K562 (cell line): ENCODE data around the gene ARHGAP10. TPM values are rescaled to one million over a fixed set of nuclear protein-coding genes. Genes with fewer than 3 reads are reported as not detected.

ENCODE experiments used
- ATAC-seq: fragments of 200-7000 bp; cut with Tn5 transposase; 3 replicates; pipeline ENCODE4 v1.9.1; 2020; ENCODE audit warnings: moderate library complexity
- BruUV-seq: library from RNA; stranded (reverse); fragments of 400-500 nt; replicated peaks from 2 replicates; lab custom pipeline; 2021; lab: Mats Ljungman, UMichigan
- CTCF ChIA-PET: fragments of 300-600 bp; formaldehyde crosslinking; extraction: SDS; loops from one replicate; lab custom pipeline; 2021; ENCODE audit warnings: low intra/inter-chr PET ratio; lab: Yijun Ruan, JAX
- POLR2A ChIA-PET: fragments of 300-600, 350-650 bp; sonication (Branson Sonifier 250); formaldehyde crosslinking; extraction: SDS; loops from one replicate; lab custom pipeline; 2021; ENCODE audit warnings: antibody characterized with exemption, inconsistent platforms; lab: Yijun Ruan, JAX
- DNase-seq, 4 experiments: peaks; one replicate each; pipeline versions ENCODE4 v3.0.0 to v3.0.0-alpha.2; 2011 to 2018; ENCODE audit warnings: low spot score in 3 of 4, mixed read lengths in 3 of 4; ENCODE audit errors: extremely low read depth in 1 of 4
- FAIRE-seq: peaks from 2 replicates; lab custom pipeline; 2011; peaks lifted over from hg19 to GRCh38; lab: Jason Lieb, UNC
- H2AFZ ChIP-seq: 2 replicates; pipeline ENCODE4 v1.6.0; 2011; ENCODE audit warnings: low read depth, low read length, control low read depth, inconsistent platforms
- H3K27ac ChIP-seq: fragments of 200-600 bp; 3 replicates; pipeline ENCODE4 v1.8.0; 2011; ENCODE audit warnings: low read depth, mild to moderate bottlenecking, control low read depth, inconsistent platforms, low read length, moderate library complexity, mixed read lengths; ENCODE audit errors: extremely low read depth
- H3K27me3 ChIP-seq, 2 experiments: fragments of 300-600 bp in 1 of 2; 2 replicates in 1 of 2; 3 replicates in 1 of 2; pipeline versions ENCODE4 v1.6.0 to v1.8.0; 2011; ENCODE audit warnings: inconsistent platforms in 2 of 2, low read length in 2 of 2, mild to moderate bottlenecking in 1 of 2, mixed read lengths in 1 of 2, moderate library complexity in 1 of 2; ENCODE audit not compliant: control insufficient read depth in 2 of 2, insufficient read depth in 2 of 2
- H3K36me3 ChIP-seq: fragments of 300-600 bp; 3 replicates; pipeline ENCODE4 v1.8.0; 2011; ENCODE audit warnings: mild to moderate bottlenecking, low read length, inconsistent platforms; ENCODE audit not compliant: control insufficient read depth, insufficient read depth
- H3K4me1 ChIP-seq, 2 experiments: fragments of 200-600 bp in 1 of 2; replicated peaks in 1 of 2; 2 replicates in 1 of 2; 3 replicates in 1 of 2; pipeline versions ENCODE4 v1.5.1 to v1.8.0; 2011; ENCODE audit warnings: inconsistent platforms in 2 of 2, low read length in 2 of 2, mild to moderate bottlenecking in 1 of 2, mixed read lengths in 1 of 2, moderate library complexity in 1 of 2; ENCODE audit not compliant: control insufficient read depth in 2 of 2, insufficient read depth in 2 of 2
- H3K4me2 ChIP-seq: 2 replicates; pipeline ENCODE4 v1.6.1; 2011; ENCODE audit warnings: low read length, control low read depth, inconsistent platforms, mixed read lengths; ENCODE audit not compliant: insufficient read depth
- H3K4me3 ChIP-seq: fragments of 200-600 bp; sonication (generic), shearing (Covaris generic); 2 replicates; pipeline ENCODE4 v1.5.1; 2016; ENCODE audit warnings: control low read depth, inconsistent platforms
- H3K79me2 ChIP-seq: fragments of 200-600 bp; 3 replicates; pipeline ENCODE4 v1.8.0; 2011; ENCODE audit warnings: low read length, inconsistent platforms; ENCODE audit not compliant: control insufficient read depth, insufficient read depth
- H3K9ac ChIP-seq, 2 experiments: 2 replicates each; pipeline versions ENCODE4 v1.6.0 to v1.6.1; 2011; ENCODE audit warnings: low read depth in 2 of 2, low read length in 2 of 2, control low read depth in 1 of 2, inconsistent platforms in 1 of 2, mild to moderate bottlenecking in 1 of 2, mixed read lengths in 1 of 2; ENCODE audit not compliant: insufficient read depth in 1 of 2
- H3K9me1 ChIP-seq: one replicate; pipeline ENCODE4 v1.6.0; 2011; ENCODE audit warnings: inconsistent platforms, mild to moderate bottlenecking, low read length, moderate library complexity; ENCODE audit not compliant: control insufficient read depth, insufficient read depth
- H3K9me3 ChIP-seq: replicated peaks from 2 replicates; pipeline ENCODE4 v1.5.1; 2011; ENCODE audit warnings: low read depth, low read length, inconsistent platforms; ENCODE audit not compliant: control insufficient read depth, insufficient read depth
- H4K20me1 ChIP-seq: replicated peaks from 2 replicates; pipeline ENCODE4 v1.6.1; 2011; ENCODE audit warnings: low read length, inconsistent platforms, mixed read lengths; ENCODE audit not compliant: control insufficient read depth, insufficient read depth
- EP300 ChIP-seq: IDR thresholded peaks from 2 replicates; pipeline ENCODE4 v1.6.1; 2012; ENCODE audit warnings: low read length, improper control_type of control experiment
- HNRNPUL1 ChIP-seq: fragments of 200-400 bp; formaldehyde crosslinking; IDR thresholded peaks from 2 replicates; pipeline ENCODE4 v1.6.1; 2017; ENCODE audit warnings: low read length
- KLF1 ChIP-seq: fragments of 450-650 bp; IDR thresholded peaks from 2 replicates; pipeline ENCODE4 v1.6.1; 2016; ENCODE audit warnings: missing genetic modification characterization, missing compliant biosample characterization
- MAZ ChIP-seq, 2 experiments: fragments of 450-650 bp in 1 of 2; sonication (generic) in 1 of 2; formaldehyde crosslinking; IDR thresholded peaks in 1 of 2; conservative IDR thresholded peaks in 1 of 2; 2 replicates each; pipeline versions ENCODE4 v1.4.0 to v1.5.0; 2020; ENCODE audit warnings: mild to moderate bottlenecking in 1 of 2, missing genetic modification reagents in 1 of 2
- MITF ChIP-seq: IDR thresholded peaks from 2 replicates; pipeline ENCODE4 v1.6.1; 2014; ENCODE audit warnings: antibody characterized with exemption
- OTX1 ChIP-seq: fragments of 450-650 bp; formaldehyde crosslinking; IDR thresholded peaks from 2 replicates; pipeline ENCODE4 v1.4.0; 2022; ENCODE audit warnings: mild to moderate bottlenecking
- RFX5 ChIP-seq: IDR thresholded peaks from 2 replicates; pipeline ENCODE4 v1.6.1; 2011; ENCODE audit warnings: low read depth, mild to moderate bottlenecking, improper control_type of control experiment, low read length
- USF2 ChIP-seq: sonication (generic); formaldehyde crosslinking; IDR thresholded peaks from 2 replicates; pipeline ENCODE4 v1.5.0; 2020; ENCODE audit warnings: missing genetic modification reagents
- ZBTB1 ChIP-seq: sonication (generic); formaldehyde crosslinking; IDR thresholded peaks from 2 replicates; pipeline ENCODE4 v1.8.1; 2023; ENCODE audit warnings: missing genetic modification reagents, low read depth, mild to moderate bottlenecking, borderline replicate concordance
- ZFP1 ChIP-seq: fragments of 450-650 bp; formaldehyde crosslinking; IDR thresholded peaks from 2 replicates; pipeline ENCODE4 v1.4.0; 2020; ENCODE audit warnings: mild to moderate bottlenecking, mixed read lengths
- ZFP30 ChIP-seq: fragments of 250-450 bp; sonication (Bioruptor Pico); IDR thresholded peaks from 2 replicates; pipeline ENCODE4 v1.8.0; 2022; ENCODE audit warnings: moderate library complexity, mild to moderate bottlenecking, inconsistent platforms, borderline replicate concordance
- WGBS: fragments of 100-300 bp; shearing (Covaris generic); methylation state at CpG from one replicate; pipeline ENCODE4 v1.1.6; 2016; ENCODE audit warnings: low coverage, mixed read lengths; ENCODE audit not compliant: insufficient coverage; ENCODE audit errors: missing lambda C conversion rate; 5-methylcytosine and 5-hydroxymethylcytosine counted together
- in situ Hi-C: fragments of 300-500 bp; cut with MboI; formaldehyde crosslinking; loops from 4 replicates; pipeline ENCODE4 v1.15.0; 2018; ENCODE audit warnings: inconsistent platforms, mixed read lengths
- intact Hi-C: fragments of 100-400 bp; cut with micrococcal nuclease; formaldehyde crosslinking; loops from 2 replicates; pipeline ENCODE4 v1.14.2; 2022
- polyA plus RNA-seq, 8 experiments: library from polyadenylated mRNA; depleted of rRNA in 4 of 8; stranded (reverse) in 5 of 8; unstranded in 3 of 8; fragments of >200 nt; fragmentation: Nextera tagmentation in 2 of 8; fragmentation: Illumina TruSeq in 1 of 8; extraction: Ambion mirVana in 2 of 8; extraction: Trizol in 1 of 8; gene quantifications; 2 replicates each; pipeline versions ENCODE4 v1.2.1 to v1.2.3, GENCODE V29; 2011 to 2014; ENCODE audit warnings: inconsistent platforms in 1 of 8, missing spikeins in 1 of 8
- total RNA-seq, 7 experiments: library from RNA; depleted of rRNA in 6 of 7; stranded (reverse); fragments of >200 nt in 6 of 7; fragmentation: Illumina TruSeq in 2 of 7; extraction: Trizol in 2 of 7; gene quantifications; 2 replicates each; pipeline versions ENCODE4 v1.2.1 to v1.2.3, GENCODE V29; 2011 to 2021; ENCODE audit warnings: low replicate concordance in 1 of 7
- TF ChIP-seq, protein P1 (sequence below): fragments of 450-650 bp; IDR thresholded peaks from 2 replicates; pipeline ENCODE4 v1.6.1; 2016
- TF ChIP-seq, protein P2 (sequence below): sonication (generic); formaldehyde crosslinking; IDR thresholded peaks from 2 replicates; pipeline ENCODE4 v1.8.0; 2022; ENCODE audit warnings: missing genetic modification reagents, mild to moderate bottlenecking, moderate library complexity, borderline replicate concordance
- TF ChIP-seq, protein P3 (sequence below): sonication (generic); formaldehyde crosslinking; IDR thresholded peaks from 2 replicates; pipeline ENCODE4 v1.8.0; 2022; ENCODE audit warnings: mild to moderate bottlenecking, low read depth, missing genetic modification reagents

ARHGAP10 gene
- total and polyA plus RNA-seq, 9 of the 15 experiments (the other 6 are each of a cell fraction or from before 2014, with no cell fraction given): 0.03 to 0.22 (median 0.06) TPM; not detected in 3

DNA sequence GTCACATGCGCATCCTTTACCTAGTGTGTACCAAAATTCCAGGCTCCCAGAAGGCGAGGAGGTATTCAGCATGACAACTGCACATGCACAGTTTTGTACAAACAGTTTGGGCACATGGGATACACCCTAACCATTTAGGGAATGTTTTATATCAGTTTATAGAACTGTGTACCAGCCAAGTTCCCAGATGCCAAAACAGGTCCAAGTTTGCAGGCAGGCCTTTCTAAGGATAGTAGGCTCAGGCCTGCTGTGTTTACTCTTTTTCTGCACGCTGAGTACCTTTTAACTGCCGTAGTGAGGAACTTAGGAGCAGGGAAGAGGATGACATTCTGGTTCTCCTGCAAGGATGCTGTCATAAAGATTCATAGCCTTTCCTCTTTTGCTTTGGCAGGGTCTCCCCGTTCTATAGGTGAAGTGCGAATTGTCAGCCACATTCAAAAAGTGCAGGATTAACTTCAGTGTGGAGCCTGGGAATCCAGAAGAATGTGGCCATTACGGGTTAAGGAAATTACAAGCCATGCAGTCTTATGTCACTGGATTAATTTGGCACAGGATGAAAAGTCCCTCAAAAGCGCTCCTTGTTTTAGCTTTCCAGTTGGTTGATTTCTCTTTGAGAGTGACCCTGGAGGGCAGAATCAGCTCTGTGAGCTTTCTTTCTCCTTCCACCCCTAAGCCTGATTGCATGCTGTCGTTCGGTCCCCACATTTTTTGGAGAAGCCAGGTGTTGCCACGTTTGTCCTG, 259.8 kb downstream of the ARHGAP10 start:
- CTCF ChIA-PET: no interaction called here

More for the DNA sequence above, 259.8 kb downstream of the ARHGAP10 start:
- H3K27me3 ChIP-seq: no peaks in the 10 kb centered on the region
- no peaks in the 10 kb centered on the region for H3K9me1 ChIP-seq
- no peaks in the 10 kb centered on the region for H4K20me1 ChIP-seq
- H3K4me1 ChIP-seq: no peaks in the 10 kb centered on the region
- no TSS peak for BruUV-seq
- H3K4me3 ChIP-seq: no peak overlapping the region
- POLR2A ChIA-PET: no interaction called here
- H3K4me2 ChIP-seq: no peak overlapping the region
- H3K79me2 ChIP-seq: no peaks in the 10 kb centered on the region
- ATAC-seq (no peak), FAIRE-seq (no peak), DNase-seq (no peak)
- no peak overlapping the region for H3K27ac ChIP-seq
- no peak overlapping the region for H3K9ac ChIP-seq
- H2AFZ ChIP-seq: no peak overlapping the region
- intact Hi-C loops (no loop called here), in situ Hi-C loops (no loop called here)
- H3K36me3 ChIP-seq: no peaks in the 10 kb centered on the region
- TF ChIP-seq, protein P1, sequence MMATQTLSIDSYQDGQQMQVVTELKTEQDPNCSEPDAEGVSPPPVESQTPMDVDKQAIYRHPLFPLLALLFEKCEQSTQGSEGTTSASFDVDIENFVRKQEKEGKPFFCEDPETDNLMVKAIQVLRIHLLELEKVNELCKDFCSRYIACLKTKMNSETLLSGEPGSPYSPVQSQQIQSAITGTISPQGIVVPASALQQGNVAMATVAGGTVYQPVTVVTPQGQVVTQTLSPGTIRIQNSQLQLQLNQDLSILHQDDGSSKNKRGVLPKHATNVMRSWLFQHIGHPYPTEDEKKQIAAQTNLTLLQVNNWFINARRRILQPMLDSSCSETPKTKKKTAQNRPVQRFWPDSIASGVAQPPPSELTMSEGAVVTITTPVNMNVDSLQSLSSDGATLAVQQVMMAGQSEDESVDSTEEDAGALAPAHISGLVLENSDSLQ: no peak
- TF ChIP-seq ZFP30 (no peak), OTX1 (no peak), KLF1 (no peak), ZBTB1 (CRISPR knock-in tag) (no peak), ZFP1 (CRISPR knock-in tag) (no peak), USF2 (no peak), RFX5 (no peak), HNRNPUL1 (no peak), EP300 (no peak), MITF (no peak), MAZ (CRISPR knock-in tag; conservative IDR thresholded peaks at IDR 0.05 in 1 of 2, IDR thresholded peaks at IDR 0.05 in 1 of 2) (no peak)
- TF ChIP-seq, protein P2, sequence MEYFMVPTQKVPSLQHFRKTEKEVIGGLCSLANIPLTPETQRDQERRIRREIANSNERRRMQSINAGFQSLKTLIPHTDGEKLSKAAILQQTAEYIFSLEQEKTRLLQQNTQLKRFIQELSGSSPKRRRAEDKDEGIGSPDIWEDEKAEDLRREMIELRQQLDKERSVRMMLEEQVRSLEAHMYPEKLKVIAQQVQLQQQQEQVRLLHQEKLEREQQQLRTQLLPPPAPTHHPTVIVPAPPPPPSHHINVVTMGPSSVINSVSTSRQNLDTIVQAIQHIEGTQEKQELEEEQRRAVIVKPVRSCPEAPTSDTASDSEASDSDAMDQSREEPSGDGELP (CRISPR knock-in tag): no peak
- TF ChIP-seq, protein P3, sequence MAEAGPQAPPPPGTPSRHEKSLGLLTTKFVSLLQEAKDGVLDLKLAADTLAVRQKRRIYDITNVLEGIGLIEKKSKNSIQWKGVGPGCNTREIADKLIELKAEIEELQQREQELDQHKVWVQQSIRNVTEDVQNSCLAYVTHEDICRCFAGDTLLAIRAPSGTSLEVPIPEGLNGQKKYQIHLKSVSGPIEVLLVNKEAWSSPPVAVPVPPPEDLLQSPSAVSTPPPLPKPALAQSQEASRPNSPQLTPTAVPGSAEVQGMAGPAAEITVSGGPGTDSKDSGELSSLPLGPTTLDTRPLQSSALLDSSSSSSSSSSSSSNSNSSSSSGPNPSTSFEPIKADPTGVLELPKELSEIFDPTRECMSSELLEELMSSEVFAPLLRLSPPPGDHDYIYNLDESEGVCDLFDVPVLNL (CRISPR knock-in tag): no peak
- no peaks in the 10 kb centered on the region for H3K9me3 ChIP-seq
- WGBS: 2% methylated on average over 11 of the region's 11 CpGs
